ENCODE results near the gene CAB39.

DNA sequence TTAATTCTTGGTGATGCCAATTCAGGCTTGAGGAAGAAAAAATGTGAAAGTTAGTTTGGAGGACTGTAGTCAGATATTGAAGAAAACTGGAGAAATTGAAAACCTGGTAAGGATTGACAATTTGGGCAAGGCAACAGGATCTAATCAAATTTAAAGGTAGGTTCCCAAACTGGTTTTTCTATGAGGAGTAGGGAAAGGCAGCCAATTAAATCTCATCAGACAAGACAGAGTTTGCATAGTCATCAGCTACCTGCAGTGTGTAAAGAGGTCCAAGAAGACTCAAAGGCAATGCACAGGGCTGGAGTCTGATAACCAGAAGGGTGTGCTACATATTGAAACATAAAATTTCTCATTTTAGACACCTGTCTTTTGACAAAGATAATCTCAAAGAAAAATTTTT is 16.0 kb upstream of the CAB39 start:
- TF ChIP-seq CTCF (conservative IDR thresholded peaks at IDR 0.05): no peak
- no peak for TF ChIP-seq EZH2 (IDR thresholded peaks at IDR 0.05; ENCODE audit: low read depth)

Measured in PC-9 (cell line).